ENCODE measurements around the gene KRTAP10-4.

Gene KRTAP10-4

DNA sequence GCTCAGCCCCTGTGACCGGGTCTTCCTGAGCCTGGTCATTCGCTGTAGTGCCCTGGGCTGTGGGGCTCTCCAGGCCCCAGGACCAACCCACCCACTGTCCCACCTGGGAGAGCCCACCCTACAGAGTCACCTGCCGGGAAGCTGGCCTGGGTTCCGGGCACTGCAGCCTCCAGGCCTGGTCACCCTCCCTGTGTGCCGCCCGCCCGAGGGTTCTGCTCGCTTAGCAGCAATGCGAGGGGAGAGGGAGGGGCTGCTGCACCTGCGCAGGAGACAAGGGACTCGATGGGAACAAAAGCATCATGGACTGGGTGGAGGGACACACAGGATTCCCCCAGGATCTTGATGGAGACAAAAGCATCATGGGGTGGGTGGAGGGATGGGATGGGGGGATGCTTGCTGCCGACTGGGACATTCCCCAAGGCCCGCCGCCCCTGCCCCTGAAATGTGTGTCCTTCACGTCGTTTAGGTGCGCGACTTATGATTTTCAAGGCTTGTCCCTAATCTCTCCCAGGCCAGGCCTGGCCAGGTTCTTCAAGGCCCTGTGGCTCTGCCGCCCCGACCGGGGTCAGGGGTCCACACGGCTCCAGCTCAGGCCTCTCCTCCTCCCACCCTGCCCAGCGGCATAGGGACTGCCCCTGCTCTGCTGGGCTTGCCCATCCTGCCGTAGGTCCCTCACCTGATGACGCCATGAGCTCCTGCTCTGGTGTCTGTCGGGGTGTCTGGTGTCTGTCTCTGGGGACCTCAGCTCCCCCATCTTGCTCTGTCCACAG lies 40.0 kb downstream of the KRTAP10-4 start:
- DNase-seq (ENCODE audit: low read depth), result no peak
- no peak overlapping the region for H3K4me3 ChIP-seq (ENCODE audit: low read depth, low read length)
- TF ChIP-seq, protein P1, sequence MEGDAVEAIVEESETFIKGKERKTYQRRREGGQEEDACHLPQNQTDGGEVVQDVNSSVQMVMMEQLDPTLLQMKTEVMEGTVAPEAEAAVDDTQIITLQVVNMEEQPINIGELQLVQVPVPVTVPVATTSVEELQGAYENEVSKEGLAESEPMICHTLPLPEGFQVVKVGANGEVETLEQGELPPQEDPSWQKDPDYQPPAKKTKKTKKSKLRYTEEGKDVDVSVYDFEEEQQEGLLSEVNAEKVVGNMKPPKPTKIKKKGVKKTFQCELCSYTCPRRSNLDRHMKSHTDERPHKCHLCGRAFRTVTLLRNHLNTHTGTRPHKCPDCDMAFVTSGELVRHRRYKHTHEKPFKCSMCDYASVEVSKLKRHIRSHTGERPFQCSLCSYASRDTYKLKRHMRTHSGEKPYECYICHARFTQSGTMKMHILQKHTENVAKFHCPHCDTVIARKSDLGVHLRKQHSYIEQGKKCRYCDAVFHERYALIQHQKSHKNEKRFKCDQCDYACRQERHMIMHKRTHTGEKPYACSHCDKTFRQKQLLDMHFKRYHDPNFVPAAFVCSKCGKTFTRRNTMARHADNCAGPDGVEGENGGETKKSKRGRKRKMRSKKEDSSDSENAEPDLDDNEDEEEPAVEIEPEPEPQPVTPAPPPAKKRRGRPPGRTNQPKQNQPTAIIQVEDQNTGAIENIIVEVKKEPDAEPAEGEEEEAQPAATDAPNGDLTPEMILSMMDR (IDR thresholded peaks at IDR 0.05; ENCODE audit: low read depth, low read length, missing control alignments), result no peak

DNA sequence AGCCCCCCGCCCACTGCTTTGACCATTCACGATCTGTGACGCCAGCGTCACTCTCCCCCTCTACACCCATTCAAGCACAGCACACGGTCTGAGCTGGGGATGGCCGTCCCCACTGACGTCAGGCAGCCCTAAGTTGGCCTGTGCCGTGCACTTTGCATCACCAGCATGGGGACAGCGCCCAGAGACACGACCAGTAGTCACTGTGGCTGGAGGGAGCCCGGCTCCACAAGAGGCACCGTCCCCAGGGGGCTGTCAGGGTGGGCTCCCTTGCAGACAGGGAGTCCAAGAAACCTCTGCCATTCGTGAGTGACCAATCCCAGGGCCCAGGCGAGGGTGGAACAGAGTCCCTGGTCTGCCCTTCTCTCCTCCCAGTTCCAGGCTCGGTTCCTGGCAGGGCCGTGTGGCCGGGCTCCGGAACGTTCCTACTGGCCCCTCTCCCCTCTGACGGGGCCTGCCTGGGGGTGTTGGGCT lies 40.7 kb downstream of the KRTAP10-4 start:
- no peak for DNase-seq (ENCODE audit: low read depth)
- TF ChIP-seq, protein P1 (IDR thresholded peaks at IDR 0.05; ENCODE audit: low read depth, low read length, missing control alignments), result no peak
- no peak overlapping the region for H3K4me3 ChIP-seq (ENCODE audit: low read depth, low read length)

DNA sequence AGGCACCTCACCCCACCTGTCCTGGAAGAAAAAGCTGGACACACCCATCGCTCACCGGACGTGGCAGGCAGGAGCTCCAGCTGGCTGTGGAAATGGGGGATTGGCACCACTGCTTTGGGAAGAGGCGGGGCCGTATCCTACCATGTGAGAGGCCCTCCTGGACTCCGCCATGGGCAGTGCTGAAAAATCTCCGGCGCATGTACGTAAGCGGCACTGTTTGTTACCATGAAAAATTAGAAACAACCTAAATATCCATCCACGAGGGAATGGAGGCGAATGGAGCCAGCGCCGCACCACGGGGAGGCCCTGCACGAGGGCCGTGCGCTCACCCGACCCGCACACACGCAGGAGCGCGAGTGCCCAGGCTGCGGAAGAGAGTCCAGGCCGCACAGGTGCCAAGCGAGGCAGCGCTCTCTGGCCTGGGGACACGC lies 41.4 kb downstream of the KRTAP10-4 start:
- no peak for DNase-seq (ENCODE audit: low read depth)
- H3K4me3 ChIP-seq (ENCODE audit: low read depth, low read length), result no peak overlapping the region
- TF ChIP-seq, protein P1 (IDR thresholded peaks at IDR 0.05; ENCODE audit: low read depth, low read length, missing control alignments), result no peak

DNA sequence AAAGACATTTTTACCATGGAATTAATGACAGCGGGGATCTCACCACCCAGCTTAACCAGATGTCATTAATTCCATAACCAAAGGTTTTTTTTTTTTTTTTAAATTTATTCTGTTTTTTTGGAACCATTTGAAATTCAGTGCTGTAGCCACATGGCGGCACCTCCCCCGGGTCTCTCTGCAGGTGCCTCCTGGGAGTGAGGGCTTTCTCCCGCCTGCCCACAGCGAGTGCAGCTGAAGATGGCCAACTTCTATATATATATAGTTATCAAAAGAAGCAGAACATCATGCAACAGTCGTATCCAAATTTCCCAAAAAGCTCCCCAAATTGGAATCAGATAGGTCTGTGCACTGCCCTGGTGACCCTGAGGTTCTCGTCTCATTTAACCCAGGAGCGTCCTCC lies 41.9 kb downstream of the KRTAP10-4 start:
- TF ChIP-seq, protein P1 (IDR thresholded peaks at IDR 0.05; ENCODE audit: low read depth, low read length, missing control alignments), result no peak
- H3K4me3 ChIP-seq (ENCODE audit: low read depth, low read length), result no peak overlapping the region
- DNase-seq (ENCODE audit: low read depth), result no peak

DNA sequence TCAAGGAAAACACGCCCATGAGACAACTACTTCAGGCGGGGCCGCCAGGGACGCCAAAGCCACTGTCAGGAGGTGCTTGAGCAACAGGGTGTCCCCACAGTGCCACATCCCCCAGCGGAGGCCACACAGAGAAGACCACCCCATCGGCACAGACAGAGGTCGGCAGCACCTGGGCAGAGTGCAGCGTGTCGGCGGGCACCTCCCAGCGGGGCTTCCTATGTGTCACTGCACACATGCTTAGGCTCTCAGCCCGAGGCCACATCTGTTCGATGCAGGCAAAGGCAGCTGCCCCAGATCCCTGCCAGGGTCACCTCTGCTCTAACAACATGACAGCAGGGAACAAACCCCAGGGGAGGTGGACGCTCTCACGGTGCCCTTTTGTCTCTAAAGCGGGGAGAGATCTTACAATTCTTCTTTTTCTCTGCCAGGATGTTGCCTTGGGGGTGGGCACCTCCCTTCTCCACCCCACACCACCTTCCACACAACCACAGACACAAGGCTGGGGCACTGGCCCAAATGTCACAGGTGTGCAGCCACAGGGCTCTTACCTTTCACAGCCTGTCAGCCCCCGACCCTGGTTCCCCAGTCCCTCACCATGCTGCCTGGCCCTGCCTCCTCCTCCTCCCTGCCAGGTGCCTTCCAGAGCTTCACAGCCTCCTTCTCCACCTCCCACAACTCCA lies 42.5 kb downstream of the KRTAP10-4 start:
- no peak overlapping the region for H3K4me3 ChIP-seq (ENCODE audit: low read depth, low read length)
- no peak for DNase-seq (ENCODE audit: low read depth)
- TF ChIP-seq, protein P1 (IDR thresholded peaks at IDR 0.05; ENCODE audit: low read depth, low read length, missing control alignments), result no peak

DNA sequence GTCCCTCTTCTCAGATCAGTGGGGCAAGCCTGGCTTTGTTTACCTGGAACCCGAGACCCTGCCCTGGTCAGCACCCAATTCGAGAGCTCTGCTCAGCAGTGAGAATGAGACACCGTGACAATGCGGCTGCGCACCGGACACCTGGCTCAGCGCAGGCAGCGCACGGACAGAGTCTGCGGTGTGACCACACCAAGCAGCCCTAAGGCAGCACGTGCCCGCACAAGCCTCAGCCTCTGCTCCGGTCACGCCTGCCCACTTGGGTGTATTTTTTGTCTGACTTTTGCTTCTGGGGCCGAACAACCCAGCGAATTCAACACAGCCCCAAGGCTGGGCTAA lies 43.0 kb downstream of the KRTAP10-4 start:
- TF ChIP-seq, protein P1 (IDR thresholded peaks at IDR 0.05; ENCODE audit: low read depth, low read length, missing control alignments), result no peak
- no peak overlapping the region for H3K4me3 ChIP-seq (ENCODE audit: low read depth, low read length)
- DNase-seq (ENCODE audit: low read depth), result no peak

Data from GM12864 (cell line).